NCI-H2196 (cell line): ENCODE measurements around the gene IGFBP5.

ENCODE experiments used
- DNase-seq: peaks from one replicate; lab custom pipeline; 2025; ENCODE audit not compliant: unreplicated experiment; lab: John Stamatoyannopoulos, UW

Gene IGFBP5

GRCh38 chr2:216670266-216671080 lies 24.9 kb downstream of the IGFBP5 start:
- no peak for DNase-seq

GRCh38 chr2:216666461-216667233 lies 28.7 kb downstream of the IGFBP5 start:
- peak; percentile 82 for DNase-seq

GRCh38 chr2:216665717-216666116 lies 29.6 kb downstream of the IGFBP5 start:
- DNase-seq, result no peak

GRCh38 chr2:216665242-216665641 lies 30.1 kb downstream of the IGFBP5 start:
- DNase-seq, result no peak

- no peak for DNase-seq
These were observed 30.7 kb downstream of the IGFBP5 start for GRCh38 chr2:216664593-216665034.

- DNase-seq, result no peak
These were observed 31.5 kb downstream of the IGFBP5 start for GRCh38 chr2:216663846-216664245.

GRCh38 chr2:216663106-216663505 lies 32.2 kb downstream of the IGFBP5 start:
- DNase-seq, result no peak

- no peak for DNase-seq
These were observed 33.5 kb downstream of the IGFBP5 start for GRCh38 chr2:216661639-216662375.

GRCh38 chr2:216661051-216661450 lies 34.3 kb downstream of the IGFBP5 start:
- no peak for DNase-seq

GRCh38 chr2:216660496-216660895 lies 34.9 kb downstream of the IGFBP5 start:
- no peak for DNase-seq

GRCh38 chr2:216659276-216659675 lies 36.1 kb downstream of the IGFBP5 start:
- DNase-seq, result no peak

- no peak for DNase-seq
These were observed 36.6 kb downstream of the IGFBP5 start for GRCh38 chr2:216658757-216659156.

- DNase-seq, result no peak
These were observed 37.4 kb downstream of the IGFBP5 start for GRCh38 chr2:216657980-216658379.

- DNase-seq, result no peak
These were observed 38.1 kb downstream of the IGFBP5 start for GRCh38 chr2:216657086-216657855.

GRCh38 chr2:216654528-216655052 lies 40.8 kb downstream of the IGFBP5 start:
- no peak for DNase-seq

- DNase-seq, result no peak
These were observed 41.4 kb downstream of the IGFBP5 start for GRCh38 chr2:216653931-216654365.

- DNase-seq, result no peak
These were observed 42.1 kb downstream of the IGFBP5 start for GRCh38 chr2:216653093-216653799.

- DNase-seq, result no peak
These were observed 42.8 kb downstream of the IGFBP5 start for GRCh38 chr2:216652566-216652965.

- no peak for DNase-seq
These were observed 43.9 kb downstream of the IGFBP5 start for GRCh38 chr2:216651351-216651881.
